Measurements from ENCODE around the gene MASP2.
"Not testable (repeated sequence)": the region's sequence is repeated elsewhere in the genome, so short reads cannot be mapped to it uniquely, and the experiment has no call there.

MASP2 gene

GRCh38 chr1:11046625-11047365 is at the start of gene MASP2:
MASP2 (minus strand) TSS chr1:11047239; CDS start chr1:11047207, 32 bp downstream.
- DNase-seq (ENCODE audit: low read depth, low spot score) = no peak

DNA sequence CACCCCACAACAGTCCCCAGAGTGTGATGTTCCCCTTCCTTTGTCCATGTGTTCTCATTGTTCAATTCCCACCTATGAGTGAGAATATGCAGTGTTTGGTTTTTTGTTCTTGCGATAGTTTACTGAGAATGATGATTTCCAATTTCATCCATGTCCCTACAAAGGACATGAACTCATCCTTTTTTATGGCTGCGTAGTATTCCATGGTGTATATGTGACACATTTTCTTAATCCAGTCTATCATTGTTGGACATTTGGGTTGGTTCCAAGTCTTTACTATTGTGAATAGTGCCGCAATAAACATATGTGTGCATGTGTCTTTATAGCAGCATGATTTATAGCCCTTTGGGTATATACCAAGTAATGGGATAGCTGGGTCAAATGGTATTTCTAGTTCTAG is 36.7 kb upstream of the MASP2 start:
- DNase-seq (ENCODE audit: low read depth, low spot score) = not testable (repeated sequence)

DNA sequence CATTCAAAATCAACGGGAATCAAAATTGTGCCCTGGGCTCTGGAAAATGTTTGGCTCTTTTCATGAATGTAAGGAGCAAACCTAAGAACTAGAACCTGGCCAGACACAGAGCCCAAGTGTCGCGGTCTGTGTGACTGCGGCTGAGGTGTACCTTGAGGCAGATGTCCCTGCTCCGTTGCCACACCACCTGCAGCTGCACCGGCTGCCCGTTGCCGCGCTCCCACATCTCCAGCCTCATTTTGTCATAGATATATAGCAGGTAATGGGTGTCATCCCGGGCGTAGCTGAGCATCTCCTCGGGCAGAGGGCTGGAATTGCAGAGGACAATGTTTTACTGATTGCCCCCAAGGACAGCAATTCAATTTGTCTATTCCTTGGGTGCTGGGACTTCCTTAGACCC is 33.9 kb upstream of the MASP2 start:
- DNase-seq (ENCODE audit: low read depth, low spot score) = no peak

DNA sequence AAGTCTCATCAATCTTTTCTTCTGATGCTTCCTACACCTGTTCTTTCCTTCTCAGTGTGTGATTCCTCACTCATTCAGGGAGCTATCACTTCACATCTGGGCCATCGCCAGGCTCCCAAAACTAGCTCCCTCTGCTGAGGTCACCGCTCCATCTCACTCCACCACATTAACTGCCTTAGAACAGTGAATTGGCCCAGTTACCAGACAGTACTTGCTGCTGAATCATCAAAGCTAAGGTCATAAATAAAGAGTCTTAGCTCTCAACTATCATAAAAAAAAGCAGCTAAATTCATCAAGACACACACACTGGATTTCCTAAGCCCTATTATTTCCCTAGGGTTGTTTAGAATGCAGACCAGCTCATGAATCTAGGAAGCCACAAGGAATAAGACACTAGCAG is 31.6 kb upstream of the MASP2 start:
- no peak for DNase-seq (ENCODE audit: low read depth, low spot score)

DNA sequence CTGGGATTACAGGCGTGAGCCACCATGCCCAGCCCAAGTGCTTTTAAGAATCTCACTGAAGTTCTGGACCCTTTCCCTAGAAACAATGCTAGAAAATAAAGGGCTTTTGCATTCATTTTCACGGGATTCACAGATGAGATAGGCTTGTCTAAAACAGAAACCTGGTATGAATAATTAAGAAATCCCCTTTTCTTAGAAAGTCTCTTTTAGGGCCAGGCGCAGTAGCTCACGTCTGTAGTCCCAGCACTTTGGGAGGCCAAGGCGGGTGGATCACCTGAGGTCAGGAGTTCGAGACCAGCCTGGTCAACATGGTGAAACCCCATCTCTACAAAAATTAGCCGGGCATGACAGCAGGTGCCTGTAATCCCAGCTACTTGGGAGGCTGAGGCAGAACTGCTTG is 26.4 kb upstream of the MASP2 start:
- not testable (repeated sequence) for DNase-seq (ENCODE audit: low read depth, low spot score)

- DNase-seq (ENCODE audit: low read depth, low spot score) = no peak
These were observed 25.3 kb upstream of the MASP2 start for GRCh38 chr1:11072216-11072917.

DNA sequence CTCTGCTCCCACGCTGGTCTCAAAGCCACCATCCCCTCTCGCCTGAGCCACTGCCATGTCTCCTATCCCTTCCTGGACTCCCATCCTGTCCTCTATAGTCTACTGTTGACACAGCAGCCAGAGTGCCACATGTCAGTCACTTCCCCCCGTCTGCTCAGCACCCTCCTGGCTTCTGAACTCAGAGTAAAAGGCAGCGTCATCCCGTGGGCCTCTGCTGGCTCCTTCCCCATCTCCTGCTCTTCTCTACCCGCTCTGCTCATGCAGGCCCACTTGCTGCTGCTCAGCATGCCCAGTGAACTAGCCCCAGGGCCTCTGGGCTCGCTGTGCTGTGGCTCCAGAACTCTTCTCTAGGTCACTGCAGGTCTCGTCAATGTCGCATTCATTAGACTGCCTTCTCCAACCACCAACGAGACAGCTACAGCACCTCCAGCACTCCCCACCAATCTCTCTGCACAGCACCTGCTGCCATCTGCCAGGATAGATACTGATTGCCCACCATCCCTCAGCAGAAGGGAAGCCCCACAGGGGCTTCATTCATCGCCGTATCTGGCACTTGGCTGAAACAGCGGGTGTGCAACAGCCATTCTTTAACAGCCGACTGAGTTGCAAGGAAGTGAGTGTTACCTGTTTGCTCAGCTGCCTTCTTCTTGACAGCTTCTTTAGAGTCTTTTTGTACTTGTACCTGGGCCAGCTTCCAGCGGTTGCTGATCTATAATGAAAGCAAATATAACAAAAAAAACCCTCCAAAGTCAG is 24.6 kb upstream of the MASP2 start:
- DNase-seq (ENCODE audit: low read depth, low spot score) = no peak

GRCh38 chr1:11070876-11071275 is 23.8 kb upstream of the MASP2 start:
- DNase-seq (ENCODE audit: low read depth, low spot score) = no peak

GRCh38 chr1:11068600-11069473 is 21.8 kb upstream of the MASP2 start:
- DNase-seq (ENCODE audit: low read depth, low spot score) = no peak

- no peak for DNase-seq (ENCODE audit: low read depth, low spot score)
These were observed 20.9 kb upstream of the MASP2 start for GRCh38 chr1:11067716-11068599.

- no peak for DNase-seq (ENCODE audit: low read depth, low spot score)
These were observed 18.8 kb upstream of the MASP2 start for GRCh38 chr1:11065796-11066195.

- no peak for DNase-seq (ENCODE audit: low read depth, low spot score)
These were observed 17.9 kb upstream of the MASP2 start for GRCh38 chr1:11064942-11065341.

DNA sequence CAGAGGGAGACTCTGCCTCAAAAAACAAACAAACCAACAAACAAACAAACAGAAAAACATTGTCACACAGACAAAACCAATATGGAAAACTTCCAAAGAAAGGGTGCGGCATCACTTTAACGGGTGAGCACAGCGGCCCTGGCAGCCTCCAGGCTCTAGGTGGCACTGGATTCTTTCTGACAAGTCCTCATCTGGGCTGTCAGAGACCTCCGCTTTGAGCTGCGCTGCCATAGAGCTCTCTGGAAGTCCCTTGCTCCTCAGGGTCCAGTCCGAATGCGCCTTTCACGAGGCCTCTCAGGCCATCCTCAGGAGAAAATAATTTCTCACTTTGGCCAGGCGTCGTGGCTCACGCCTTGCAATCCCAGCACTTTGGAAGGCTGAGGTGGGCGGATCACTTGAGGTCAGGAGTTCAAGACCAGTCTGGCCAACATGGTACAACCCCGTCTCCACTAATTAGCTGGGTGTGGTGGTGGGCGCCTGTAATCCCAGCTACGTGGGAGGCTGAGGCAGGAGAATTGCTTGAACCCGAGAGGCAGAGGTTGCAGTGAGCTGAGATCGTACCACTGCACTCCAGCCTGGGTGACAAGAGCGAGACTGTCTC is 17.0 kb upstream of the MASP2 start:
- not testable (repeated sequence) for DNase-seq (ENCODE audit: low read depth, low spot score)

DNA sequence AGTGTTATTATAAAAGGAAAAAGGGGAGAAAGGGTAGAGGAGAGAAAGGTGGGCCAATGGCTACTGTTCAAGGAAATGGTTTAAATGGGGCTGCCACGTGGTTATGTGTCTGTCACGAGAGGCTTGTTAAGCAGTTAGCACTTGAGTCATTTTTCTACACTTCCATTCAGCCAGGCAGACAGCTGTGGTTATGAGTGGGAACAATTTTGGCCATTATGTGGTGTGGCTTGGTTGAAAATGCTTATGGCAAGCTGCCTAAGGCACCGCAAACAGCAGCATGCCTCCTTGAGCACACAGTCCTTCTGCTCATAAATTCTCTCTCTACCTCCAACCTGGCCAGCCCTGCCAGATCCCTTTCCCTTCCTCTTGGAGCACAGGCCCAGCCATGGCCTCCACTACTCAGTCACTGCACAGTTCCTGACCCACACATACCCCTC is 15.9 kb upstream of the MASP2 start:
- DNase-seq (ENCODE audit: low read depth, low spot score) = no peak

DNA sequence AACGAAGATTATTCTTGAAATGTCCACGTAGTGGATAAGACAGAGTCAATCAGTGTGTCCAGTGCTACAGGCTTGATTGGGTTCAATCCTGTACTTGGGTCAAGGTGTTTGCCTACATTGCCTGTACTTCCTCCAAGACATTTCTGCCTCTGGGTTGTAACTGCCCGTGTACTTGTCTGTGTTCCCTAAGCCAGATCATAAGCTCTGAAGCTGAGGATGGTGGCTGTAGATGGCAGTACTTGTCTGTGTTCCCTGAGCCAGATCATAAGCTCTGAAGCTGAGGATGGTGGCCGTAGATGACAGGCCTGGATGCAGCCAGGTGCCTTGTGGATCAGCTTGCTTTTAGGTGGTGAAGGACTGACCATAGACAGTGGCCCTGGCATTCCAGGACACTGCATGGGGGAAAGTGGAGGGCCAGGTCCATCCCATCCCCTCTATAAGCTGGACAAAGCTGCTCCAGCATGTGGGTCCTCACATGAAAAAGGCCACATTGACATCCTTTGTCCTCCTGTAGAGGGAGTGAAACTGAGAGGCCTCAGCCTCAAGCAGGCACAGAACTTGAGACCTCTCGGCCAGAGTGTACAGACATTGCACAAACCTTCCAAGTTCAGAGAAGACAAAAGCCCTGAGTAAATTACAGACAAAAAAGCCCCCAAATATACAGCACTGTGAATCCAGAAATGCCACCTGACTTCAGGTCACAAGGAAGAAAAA is 14.8 kb upstream of the MASP2 start:
- DNase-seq (ENCODE audit: low read depth, low spot score) = no peak

DNA sequence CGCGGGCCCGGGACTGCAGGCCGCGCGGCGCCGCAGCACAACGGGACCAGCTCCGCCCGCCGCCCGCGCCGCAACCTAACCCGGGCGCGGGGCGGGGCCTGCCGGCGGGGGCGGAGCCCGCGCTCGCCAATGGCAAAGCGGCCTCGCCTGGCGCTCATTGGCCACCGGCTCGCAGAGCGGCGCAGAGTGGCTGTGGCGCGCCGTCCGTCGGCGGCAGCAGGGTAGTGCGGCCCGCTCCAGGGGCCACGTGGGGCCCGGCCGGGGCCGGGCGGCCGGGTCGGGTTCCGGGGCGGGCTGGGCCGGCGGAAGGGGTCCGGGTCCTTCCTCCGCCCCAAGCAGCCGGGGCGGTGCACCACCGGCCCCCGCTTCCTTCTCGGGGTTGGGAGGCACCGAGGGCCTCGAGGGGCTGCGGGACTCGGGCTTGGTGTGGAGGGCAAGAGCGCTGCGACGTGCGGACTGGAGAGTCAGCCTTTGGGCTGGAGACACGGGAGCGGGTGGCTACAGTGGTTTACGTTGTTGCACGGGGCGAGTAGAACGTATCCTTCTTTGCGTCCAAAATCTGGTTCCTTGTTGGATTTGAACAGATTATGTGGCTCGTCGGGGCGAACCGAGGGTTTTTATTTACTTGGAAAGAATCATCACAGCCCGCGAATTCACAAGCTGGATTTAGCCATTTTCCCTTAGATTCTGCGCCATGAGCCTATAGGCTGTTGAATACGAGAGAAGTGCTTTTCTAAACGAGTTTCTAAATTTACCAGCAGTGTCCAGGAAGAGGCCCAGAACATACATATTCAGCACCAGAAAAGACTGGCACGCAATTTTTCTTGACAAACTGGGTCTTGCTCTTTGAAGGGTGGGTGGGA is 13.2 kb upstream of the MASP2 start, which contains the start of gene SRM:
Gene SRM, minus strand, starts transcription at position 51 of the 863 bp plus-strand sequence. CDS start 75 bp downstream, outside the sequence.
- peak; percentile 79 for DNase-seq (ENCODE audit: low read depth, low spot score)

DNA sequence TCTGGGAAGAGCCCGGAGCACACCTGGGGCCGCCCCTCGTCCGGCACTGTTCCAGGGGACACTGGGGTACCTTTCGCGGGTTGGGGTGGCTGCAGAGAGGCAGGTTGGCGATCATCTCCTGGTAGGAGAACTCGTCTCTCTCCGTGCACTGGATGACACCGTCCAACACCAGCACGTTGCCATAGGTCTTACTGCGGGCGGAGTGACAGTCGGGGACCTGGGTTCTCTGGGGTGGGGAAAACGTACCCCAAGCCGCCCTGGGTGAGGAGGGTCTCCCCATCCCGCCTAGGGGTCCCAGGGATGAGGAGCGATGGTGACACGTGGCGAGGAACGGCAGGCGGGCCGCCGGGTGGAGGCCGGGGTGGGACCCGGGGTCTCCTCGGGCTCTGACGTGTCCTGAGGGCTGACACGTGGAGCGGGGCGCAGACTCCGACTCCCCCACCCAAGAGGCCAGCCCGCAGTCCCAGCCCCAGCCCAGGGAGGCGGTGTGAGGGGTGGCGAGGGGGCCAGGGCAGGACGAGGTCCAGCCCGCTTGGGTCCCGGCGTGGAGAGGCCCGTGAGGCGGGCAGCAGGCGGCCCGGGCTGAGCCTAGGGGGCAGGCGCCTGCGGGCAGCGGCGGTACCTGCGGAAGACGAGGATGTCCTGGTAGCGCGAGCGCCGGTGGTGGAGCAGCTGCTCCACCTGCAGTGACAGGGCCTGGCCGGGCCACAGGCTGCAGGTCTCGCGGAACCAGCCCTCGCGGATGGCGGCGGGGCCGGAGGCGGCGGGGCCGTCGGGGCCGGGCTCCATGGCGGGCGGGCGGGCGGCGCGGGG is 12.3 kb upstream of the MASP2 start:
- DNase-seq (ENCODE audit: low read depth, low spot score) = no peak

Data from activated CD4-positive, CD25-positive, alpha-beta regulatory T cell treated with anti-CD3 and anti-CD28 coated beads, Interleukin-2, amount 50 U/mL, for 16 hours (primary cell).